Stimulated activated CD8-positive, alpha-beta memory T cell treated with anti-CD3 and anti-CD28 coated beads, Interleukin-12 subunit alpha, Interleukin-12 subunit beta, amount 100 ng/mL, for 4 hours (primary cell): ENCODE measurements around the gene VPS51.
"Not testable (repeated sequence)": the region's sequence is repeated elsewhere in the genome, so short reads cannot be mapped to it uniquely, and the experiment has no call there.

Source experiments
- DNase-seq: peaks from one replicate; pipeline ENCODE4 v3.0.0-alpha.2; 2020; ENCODE audit warnings: low read depth

VPS51 gene

DNA sequence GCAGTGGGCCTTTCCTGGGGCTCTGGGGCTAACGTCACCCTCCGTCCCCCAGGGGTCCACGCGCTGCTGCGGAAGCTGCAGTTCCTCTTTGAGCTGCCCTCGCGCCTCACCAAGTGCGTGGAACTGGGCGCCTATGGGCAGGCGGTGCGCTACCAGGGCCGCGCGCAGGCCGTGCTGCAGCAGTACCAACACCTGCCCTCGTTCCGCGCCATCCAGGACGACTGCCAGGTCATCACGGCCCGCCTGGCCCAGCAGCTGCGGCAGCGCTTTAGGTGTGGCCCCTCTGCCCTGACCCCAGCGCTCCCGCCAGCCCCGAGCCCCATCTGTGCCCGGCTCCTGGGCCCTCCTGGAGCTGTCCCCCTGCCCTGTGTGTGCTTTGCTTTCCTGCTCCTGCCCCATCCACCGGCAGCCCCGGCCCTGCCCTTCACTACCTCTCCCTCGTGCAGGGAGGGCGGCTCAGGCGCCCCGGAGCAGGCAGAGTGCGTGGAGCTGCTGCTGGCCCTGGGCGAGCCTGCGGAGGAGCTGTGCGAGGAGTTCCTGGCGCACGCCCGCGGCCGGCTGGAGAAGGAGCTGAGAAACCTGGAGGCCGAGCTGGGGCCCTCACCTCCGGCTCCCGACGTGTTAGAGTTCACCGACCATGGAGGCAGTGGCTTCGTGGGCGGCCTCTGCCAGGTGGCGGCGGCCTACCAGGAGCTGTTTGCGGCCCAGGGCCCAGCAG lies 11.9 kb downstream of the VPS51 start:
- no peak for DNase-seq

DNA sequence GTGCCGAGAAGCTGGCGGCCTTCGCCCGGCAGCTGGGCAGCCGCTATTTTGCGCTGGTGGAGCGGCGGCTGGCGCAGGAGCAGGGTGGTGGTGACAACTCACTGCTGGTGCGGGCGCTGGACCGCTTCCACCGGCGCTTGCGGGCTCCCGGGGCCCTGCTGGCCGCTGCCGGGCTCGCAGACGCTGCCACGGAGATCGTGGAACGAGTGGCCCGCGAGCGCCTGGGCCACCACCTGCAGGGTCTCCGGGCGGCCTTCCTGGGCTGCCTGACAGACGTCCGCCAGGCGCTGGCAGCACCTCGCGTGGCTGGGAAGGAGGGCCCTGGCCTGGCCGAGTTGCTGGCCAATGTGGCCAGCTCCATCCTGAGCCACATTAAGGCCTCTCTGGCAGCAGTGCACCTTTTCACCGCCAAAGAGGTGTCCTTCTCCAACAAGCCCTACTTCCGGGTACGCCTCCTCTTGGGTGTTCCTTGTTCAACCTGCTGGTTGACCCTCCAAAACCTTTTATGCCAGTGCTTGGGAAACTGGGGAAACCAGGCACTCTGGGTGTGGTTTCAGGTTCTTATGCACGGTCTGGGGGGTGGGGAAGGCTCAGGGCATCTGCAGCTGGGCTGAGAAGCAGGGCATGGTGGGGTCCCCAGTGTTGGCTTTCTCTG lies 12.6 kb downstream of the VPS51 start:
- DNase-seq, result no peak

DNA sequence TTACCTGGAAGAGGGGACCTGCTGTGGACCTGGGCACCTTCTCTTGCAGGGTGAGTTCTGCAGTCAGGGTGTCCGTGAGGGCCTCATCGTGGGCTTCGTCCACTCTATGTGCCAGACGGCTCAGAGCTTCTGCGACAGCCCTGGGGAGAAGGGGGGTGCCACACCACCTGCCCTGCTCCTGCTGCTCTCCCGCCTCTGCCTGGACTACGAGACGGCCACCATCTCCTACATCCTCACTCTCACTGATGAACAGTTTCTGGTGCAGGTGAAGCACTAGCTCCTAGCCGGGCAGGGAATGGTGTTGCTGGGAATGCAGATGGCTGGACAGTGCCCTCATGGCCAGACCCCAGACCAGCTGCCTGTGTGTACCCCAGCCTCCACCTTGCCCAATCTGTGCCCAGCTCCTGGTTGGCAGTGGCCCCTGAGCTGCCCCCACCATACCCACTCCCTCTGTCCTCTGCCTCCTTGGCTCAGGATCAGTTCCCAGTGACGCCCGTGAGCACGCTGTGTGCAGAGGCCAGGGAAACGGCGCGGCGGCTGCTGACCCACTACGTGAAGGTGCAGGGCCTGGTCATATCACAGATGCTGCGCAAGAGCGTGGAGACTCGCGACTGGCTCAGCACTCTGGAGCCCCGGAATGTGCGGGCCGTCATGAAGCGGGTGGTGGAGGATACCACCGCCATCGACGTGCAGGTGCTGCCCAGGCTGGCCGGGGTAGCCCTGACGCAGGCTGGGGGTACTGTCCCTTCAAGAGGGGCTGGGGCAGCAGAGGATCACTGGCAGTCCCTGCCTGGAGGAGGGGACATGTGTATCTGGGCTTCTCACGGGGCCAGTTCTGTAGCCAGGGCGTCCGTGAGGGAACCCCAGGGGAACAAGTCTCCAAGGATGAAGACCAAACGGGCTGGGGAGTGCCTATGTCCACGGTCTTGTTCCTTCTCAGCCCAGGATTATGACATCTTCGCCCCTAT lies 13.5 kb downstream of the VPS51 start:
- no peak for DNase-seq

DNA sequence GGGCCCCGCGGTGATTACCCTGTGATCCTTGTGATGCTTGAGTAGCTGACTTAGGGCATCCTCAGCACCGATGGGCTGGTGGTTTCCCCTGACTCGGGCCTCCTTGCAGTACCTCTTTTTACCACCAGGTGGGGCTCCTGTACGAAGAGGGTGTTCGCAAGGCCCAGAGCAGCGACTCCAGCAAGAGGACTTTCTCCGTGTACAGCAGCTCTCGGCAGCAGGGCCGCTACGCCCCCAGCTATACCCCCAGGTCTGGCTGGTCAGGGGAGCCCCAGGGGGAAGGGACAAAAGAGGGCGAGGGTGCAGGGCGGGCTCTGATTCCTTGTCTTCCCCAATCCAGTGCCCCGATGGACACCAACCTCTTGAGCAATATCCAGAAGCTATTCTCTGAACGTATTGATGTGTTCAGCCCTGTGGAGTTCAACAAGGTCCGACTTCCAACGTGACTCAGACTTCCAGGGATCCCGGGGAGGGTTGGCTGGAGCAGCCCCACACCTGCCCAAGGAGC lies 14.4 kb downstream of the VPS51 start:
- peak; percentile 85 for DNase-seq

DNA sequence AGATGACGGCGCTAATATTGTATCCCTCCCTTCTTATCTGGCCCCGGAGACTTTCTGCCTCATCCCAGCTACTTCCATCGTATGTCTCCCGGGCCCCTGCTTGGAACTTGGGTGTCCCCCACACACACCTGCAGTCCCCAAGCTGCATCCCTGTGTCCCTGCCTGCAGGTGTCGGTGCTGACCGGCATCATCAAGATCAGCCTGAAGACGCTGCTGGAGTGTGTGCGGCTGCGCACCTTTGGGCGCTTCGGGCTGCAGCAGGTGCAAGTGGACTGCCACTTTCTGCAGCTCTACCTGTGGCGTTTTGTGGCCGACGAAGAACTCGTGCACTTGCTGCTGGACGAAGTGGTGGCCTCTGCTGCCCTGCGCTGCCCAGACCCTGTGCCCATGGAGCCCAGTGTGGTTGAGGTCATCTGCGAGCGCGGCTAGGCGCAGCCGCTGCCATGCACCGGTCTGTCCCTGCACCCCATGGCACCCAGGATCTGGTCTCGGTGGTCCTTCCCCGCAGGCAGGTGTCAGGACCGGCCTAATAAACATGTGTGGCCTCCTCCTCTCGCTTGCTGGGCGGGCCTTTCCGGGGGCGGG lies 15.2 kb downstream of the VPS51 start:
- no peak for DNase-seq

DNA sequence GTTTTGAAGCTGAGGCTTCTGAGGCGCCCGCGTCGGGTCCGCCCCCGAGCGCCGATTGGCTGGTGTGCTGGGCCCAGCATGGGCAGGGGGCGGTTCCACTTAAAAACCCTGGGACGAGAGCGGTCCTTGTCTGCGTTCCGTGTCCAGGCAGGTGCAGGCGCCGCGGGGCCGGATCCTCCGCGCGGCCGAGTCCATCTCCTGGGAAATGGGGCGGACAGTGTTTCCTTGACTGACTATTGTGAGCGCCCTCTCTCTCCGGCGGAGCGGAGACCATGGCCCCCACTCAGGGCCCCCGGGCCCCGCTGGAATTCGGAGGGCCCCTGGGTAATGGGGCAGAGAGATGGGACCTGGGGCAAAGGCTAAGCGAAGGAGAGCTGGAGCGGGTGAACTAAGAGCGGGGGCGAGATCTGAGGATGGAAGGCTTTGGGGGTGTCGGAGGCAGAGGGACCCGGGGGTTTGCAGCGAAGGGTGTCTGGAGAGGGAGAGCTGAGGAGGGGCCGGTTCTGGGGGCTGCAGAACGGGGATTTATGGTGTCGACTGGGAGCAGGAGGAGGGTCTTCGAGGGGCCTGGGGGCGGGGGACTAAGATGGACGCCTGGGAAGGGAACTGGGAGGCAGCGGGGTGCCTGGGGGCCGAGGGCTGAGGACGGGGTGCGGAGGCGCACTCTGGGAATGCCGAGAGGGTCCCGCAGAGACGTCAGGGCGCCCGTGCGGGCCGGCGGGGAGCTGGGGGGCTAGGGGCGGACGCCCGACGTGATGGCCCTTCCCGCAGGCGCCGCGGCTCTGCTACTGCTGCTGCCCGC lies 15.9 kb downstream of the VPS51 start, which contains the start of gene TM7SF2:
Gene TM7SF2 (plus strand): TSS at position 129 of the 802 bp plus-strand sequence. CDS start 144 bp downstream, at position 273.
- DNase-seq, result peak; percentile 82

DNA sequence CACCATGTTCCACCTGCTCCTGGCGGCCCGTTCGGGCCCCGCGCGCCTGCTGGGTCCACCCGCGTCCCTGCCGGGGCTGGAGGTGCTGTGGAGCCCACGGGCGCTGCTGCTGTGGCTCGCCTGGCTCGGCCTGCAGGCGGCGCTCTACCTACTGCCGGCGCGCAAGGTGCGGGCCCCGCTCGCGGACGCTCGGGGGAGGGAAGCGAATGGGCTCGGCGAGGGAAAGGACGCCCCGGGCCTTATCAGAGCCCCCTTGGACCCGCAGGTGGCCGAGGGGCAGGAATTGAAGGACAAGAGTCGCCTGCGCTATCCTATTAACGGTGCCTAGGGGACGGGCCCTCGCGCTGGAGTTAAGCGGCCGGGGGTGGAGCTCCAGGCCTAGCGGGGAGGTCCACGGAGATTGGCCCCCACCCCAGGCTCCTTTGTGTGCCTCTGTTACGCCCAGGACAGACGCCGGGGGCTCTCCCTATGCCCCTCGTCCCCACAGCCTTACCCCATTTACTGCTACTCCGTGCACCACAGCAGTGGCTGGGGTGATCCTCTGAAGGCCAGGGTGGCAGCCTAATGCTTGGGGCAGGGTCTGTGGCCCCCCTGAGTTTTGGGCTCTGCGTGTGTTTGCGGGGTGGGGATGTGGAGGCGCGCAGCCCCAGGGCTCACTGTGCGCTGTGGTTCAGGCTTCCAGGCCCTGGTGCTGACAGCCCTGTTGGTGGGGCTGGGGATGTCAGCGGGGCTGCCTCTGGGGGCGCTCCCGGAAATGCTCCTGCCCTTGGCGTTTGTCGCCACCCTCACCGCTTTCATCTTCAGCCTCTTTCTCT lies 16.7 kb downstream of the VPS51 start:
- peak; percentile 63 for DNase-seq

DNA sequence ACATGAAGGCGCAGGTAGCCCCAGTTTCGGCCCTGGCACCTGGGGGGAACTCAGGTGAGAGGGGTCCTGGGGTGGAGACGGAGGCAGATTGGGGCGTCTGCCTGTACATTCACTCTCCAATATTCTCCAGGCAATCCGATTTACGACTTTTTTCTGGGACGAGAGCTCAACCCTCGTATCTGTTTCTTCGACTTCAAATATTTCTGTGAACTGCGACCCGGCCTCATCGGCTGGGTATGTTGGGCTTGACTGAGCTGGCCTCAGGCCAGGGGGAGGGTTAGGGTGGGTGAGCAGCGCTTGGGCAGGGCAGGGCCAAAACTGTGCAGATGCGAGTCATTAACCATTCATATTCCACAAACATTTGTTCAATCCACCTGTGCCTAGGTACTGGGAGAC lies 17.3 kb downstream of the VPS51 start:
- DNase-seq, result no peak

DNA sequence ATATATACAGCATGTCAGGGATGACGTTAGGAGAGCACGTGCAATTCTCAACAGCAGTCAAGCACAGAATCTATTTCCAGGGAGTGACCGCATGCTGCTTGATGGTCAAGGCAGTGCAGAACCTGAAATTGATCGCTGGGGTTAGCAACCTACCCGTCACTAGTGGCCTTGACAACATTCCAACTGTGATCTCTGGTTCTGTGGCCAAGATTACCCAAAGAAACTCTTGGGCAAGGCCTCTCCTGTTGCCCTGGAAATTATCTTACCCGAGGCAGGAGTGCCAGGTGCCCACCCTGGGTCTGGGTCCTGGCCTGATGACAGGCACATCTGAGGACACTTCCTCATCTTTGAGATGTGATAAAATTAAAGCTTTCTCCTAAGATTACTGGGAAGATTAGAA lies 17.8 kb downstream of the VPS51 start:
- DNase-seq, result no peak

DNA sequence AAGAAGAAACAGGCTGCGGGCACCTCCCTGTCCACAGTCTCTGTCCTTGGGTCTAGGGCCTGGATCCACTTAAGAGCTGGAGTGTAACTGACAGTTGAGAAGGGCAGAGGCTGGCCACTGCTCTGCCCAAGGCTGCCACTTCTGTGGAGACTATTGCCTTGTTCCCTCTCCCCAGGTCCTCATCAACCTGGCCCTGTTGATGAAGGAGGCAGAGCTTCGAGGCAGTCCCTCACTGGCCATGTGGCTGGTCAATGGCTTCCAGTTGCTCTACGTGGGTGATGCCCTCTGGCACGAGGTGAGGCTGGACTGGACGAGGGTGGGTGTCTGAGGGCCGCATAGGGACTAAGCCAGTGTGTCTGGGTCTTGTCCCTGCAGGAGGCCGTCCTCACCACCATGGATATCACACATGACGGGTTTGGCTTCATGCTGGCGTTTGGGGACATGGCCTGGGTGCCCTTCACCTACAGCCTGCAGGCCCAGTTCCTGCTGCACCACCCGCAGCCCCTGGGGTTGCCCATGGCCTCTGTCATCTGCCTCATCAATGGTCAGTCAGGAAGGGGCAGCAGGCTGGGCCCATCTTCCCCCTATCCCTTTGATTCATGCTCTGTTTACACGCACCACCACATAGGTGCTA lies 18.6 kb downstream of the VPS51 start:
- DNase-seq, result no peak

DNA sequence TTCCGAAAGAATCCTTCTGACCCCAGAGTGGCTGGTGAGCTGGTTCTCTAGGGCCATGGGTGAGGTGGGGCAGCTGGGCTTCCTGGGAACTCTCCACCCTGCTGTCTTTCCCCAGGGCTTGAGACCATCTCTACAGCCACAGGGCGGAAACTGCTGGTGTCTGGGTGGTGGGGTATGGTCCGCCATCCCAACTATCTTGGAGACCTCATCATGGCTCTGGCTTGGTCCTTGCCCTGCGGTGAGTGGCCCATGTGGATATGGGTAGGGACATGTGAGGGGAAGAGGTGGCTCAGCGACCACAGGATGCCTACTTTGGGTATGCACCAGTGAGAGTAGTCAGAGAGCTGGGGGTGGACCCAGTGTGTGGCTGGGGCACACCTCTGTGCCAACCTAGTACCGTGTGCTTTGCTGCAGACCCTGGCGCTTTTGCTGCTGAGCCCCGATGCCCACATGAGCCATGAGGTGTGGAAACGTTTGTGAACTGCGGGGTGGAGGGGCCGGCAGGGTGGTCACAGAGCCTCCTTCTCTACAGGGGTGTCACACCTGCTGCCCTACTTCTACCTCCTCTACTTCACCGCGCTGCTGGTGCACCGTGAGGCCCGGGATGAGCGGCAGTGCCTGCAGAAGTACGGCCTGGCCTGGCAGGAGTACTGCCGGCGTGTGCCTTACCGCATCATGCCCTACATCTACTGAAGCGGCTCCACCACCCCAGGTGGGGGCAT lies 19.5 kb downstream of the VPS51 start:
- no peak for DNase-seq

DNA sequence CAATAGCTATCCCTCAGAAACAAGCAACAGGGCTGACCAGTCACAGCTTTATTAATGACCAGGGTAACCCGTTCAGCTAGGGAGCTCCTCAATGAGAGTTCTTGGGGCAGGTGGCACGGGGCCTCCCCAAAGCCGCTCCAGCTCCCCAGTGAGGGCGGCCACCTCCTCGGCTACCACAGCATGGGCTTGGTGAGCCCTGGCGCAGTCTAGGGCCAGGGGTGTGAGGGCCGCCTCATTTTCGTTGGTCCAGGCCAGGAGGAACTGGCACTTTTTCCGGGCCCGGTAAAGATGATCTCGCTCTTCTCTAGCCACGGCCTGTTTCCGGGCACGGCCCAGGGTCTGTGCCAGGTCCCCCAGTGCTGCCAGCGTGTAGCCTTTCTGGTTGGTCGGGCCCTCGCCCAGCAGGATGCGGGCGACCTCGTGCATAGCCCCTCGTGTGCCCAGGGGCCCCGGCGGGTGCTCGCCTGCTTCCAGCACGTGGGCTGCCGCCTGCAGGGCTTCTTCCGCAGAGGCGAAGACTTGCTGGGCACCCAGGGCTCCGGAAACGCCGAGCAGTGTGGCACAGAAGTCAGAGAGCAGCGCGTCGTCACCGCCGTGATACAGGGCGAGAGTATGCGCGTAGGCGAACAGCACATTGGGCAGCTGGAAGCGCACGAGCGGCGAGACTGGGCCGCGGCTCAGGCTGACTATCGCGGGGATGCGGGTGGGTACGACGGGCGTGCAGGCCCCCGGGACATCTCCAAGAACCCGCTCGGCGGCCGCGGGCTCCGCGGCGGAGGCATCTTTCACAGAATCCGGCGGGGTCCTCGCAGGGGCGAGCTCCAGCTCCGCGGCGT lies 20.6 kb downstream of the VPS51 start:
- DNase-seq, result no peak

DNA sequence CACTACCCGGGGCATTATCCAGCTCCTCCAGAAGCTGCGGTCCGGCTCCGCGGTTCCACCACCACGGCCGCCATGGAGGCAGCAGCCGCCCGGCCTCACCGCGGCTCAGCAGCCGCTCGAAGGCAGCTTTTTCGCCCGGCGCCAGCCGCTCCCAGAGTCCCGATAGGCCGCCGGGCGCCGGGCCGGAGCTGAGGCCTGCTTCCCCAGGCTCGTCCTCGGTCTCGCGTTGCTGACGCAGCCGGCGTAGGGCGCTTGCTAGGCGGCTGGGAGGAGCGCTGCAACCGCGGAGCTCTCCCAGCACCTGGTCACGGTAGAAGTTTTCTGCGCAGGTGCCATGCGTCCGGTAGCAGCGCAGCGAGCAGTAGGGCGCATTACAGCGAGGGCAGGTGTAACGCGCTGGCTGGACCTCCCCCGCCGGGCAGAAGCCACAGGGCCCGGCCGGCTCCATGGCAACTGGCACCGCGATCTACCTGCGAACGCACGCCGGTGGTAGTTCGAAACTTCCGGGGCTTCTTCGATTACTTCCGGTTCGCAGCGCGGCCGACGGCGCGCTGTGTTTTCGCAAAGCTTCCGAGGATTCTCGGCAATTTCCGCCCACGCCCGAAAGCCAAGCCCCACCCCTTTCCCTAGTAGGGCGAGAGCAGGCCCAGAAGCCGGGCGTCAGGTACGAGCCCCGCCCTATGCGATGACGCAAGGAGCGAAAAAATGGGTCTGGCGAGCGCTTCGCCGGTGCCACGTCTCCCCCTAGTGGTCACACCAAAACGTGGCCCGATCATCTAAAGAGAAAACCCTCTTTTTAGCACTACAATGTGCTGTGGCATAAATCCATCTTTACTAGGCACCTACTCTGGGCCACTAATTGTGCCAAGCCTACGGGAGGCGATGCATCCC lies 21.4 kb downstream of the VPS51 start, which contains the start of gene ZNHIT2:
Gene ZNHIT2 (minus strand): TSS at position 496 of the 891 bp plus-strand sequence. CDS start 48 bp downstream, at position 448.
- peak; percentile 100 for DNase-seq

DNA sequence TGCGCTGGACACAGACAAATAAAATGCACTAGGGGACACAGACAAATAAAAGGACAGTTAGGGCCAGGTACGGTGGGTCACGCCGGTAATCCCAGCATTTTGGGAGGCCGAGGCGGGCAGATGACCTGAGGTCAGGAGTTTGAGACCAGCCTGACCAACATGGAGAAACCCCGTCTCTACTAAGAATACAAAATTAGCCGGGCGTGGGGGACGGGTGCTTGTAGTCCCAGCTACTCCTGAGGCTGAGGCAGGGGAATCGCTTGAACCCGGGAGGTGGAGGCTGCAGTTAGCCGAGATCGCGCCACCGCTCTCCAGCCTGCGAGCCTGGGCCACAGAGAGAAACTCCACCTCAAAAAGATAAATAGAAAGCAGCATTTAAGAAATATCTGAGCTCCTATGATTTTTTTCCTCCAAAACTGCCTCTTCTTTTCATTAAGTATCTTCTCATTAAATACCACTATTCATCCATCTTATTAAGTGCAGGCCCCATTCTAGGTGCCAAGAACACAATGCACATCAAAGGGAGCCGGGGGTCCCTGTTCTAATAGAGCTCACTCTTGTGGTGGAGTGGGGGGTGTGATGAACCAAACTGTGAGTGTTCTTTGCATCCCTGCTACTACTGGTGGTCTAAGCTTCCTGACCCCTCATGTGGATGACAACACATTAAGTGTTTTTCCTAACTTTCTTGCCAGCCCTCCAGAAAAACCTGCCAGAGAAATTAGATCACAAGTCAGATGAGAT lies 22.3 kb downstream of the VPS51 start:
- DNase-seq, result no peak

DNA sequence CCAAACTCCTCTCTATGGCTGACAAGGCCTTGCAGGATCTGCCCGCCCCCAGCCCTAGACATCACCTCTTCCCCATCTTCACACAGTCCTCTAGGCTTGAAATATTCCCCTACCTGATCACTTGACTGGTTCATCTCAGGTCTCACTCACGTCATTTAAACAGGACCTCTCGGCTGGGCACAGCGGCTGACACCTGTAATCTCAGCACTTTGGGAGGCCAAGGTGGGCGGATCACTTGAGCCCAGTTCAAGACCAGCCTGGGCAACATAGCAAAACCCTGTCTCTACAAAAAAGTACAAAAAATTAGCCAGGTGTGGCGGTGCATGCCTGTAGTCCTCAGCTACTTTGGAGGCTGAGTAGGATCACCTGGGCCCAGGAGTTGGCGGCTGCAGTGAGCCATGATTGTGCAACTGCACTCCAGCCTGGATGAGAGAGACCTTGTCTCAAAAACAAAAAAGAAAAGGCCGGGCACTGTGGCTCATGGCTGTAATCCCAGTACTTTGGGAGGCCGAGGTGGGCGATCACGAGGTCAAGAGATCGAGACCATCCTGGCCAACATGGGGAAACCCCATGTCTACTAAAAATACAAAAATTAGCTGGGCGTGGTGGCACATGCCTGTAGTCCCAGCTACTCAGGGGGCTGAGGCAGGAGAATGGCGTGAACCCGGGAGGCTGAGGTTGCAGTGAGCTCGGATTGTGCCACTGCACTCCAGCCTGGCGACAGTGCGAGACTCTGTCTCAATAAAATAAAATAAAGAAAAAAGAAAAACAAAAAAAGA lies 23.1 kb downstream of the VPS51 start:
- DNase-seq, result not testable (repeated sequence)

DNA sequence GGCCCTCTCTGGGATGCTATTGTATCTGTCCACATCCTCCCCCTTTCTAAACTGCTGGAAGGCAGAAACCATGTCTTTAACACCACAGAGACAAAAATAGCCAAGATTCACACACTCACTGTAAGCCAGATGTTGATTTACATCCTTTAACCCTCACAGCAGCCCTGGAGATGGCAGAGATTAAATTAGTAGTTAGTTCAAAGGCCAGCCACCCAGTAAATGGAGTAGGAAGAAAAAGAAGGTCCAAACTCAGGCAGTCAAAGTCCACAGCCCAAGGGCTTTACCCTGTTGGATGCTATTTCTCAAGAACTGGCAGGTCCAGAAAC lies 23.6 kb downstream of the VPS51 start:
- no peak for DNase-seq
